GM12892 (cell line): ENCODE results near the gene BRCA1.
"Not testable (repeated sequence)": the region's sequence is repeated elsewhere in the genome, so short reads cannot be mapped to it uniquely, and the experiment has no call there.

ENCODE experiments used
- DNase-seq: peaks from one replicate; pipeline ENCODE4 v3.0.0; 2011; ENCODE audit not compliant: insufficient read length
- FAIRE-seq: peaks from 2 replicates; lab custom pipeline; 2011; peaks lifted over from hg19 to GRCh38; lab: Jason Lieb, UNC
- POLR2A ChIP-seq: IDR thresholded peaks from 2 replicates; pipeline ENCODE4 v1.6.1; 2011; ENCODE audit warnings: low read depth, low read length, control low read depth
- POLR2AphosphoS5 ChIP-seq: IDR thresholded peaks from 2 replicates; pipeline ENCODE4 v1.6.1; 2011; ENCODE audit warnings: low read depth, low read length, control low read depth
- TAF1 ChIP-seq: IDR thresholded peaks from 2 replicates; pipeline ENCODE4 v1.6.1; 2011; ENCODE audit warnings: low read depth, mild to moderate bottlenecking, control low read depth, low read length, borderline replicate concordance

Gene BRCA1

GRCh38 chr17:43085474-43085873 lies 39.7 kb downstream of the BRCA1 start:
- DNase-seq (no peak), FAIRE-seq (no peak)
- TF ChIP-seq POLR2AphosphoS5, result no peak
- TF ChIP-seq TAF1, result no peak
- TF ChIP-seq POLR2A, result no peak

GRCh38 chr17:43079641-43080302 lies 45.4 kb downstream of the BRCA1 start:
- TF ChIP-seq TAF1, result no peak
- TF ChIP-seq POLR2AphosphoS5, result no peak
- no peak for TF ChIP-seq POLR2A
- FAIRE-seq (no peak), DNase-seq (no peak)

GRCh38 chr17:43074869-43075268 lies 50.3 kb downstream of the BRCA1 start:
- FAIRE-seq, result no peak
- TF ChIP-seq TAF1 (no peak), POLR2A (no peak)
- no peak for DNase-seq

- no peak for FAIRE-seq
- DNase-seq, result no peak
- no peak for TF ChIP-seq TAF1
- no peak for TF ChIP-seq POLR2A
- no peak for TF ChIP-seq POLR2AphosphoS5
These were observed 54.3 kb downstream of the BRCA1 start for GRCh38 chr17:43070872-43071271.

GRCh38 chr17:43070257-43070656 lies 54.9 kb downstream of the BRCA1 start:
- DNase-seq, result no peak
- no peak for TF ChIP-seq POLR2A
- FAIRE-seq, result no peak

GRCh38 chr17:43069368-43069898 lies 55.7 kb downstream of the BRCA1 start:
- DNase-seq, result no peak
- no peak for FAIRE-seq
- TF ChIP-seq POLR2AphosphoS5 (no peak), TAF1 (no peak), POLR2A (no peak)

- FAIRE-seq (no peak), DNase-seq (no peak)
- TF ChIP-seq POLR2A, result no peak
- no peak for TF ChIP-seq POLR2AphosphoS5
- no peak for TF ChIP-seq TAF1
These were observed 56.4 kb downstream of the BRCA1 start for GRCh38 chr17:43068570-43069367.

- no peak for FAIRE-seq
- TF ChIP-seq POLR2AphosphoS5 (no peak), TAF1 (no peak), POLR2A (no peak)
- DNase-seq, result no peak
These were observed 62.1 kb downstream of the BRCA1 start for GRCh38 chr17:43062984-43063638.

GRCh38 chr17:43056051-43056450 lies 69.1 kb downstream of the BRCA1 start:
- FAIRE-seq (no peak), DNase-seq (no peak)
- no peak for TF ChIP-seq POLR2A
- TF ChIP-seq POLR2AphosphoS5, result no peak
- no peak for TF ChIP-seq TAF1

- FAIRE-seq, DNase-seq: not testable (repeated sequence)
These were observed 72.2 kb downstream of the BRCA1 start for GRCh38 chr17:43053008-43053407.

GRCh38 chr17:43051969-43052368 lies 73.2 kb downstream of the BRCA1 start:
- TF ChIP-seq TAF1 (no peak), POLR2A (no peak), POLR2AphosphoS5 (no peak)
- FAIRE-seq (no peak), DNase-seq (no peak)

GRCh38 chr17:43044024-43044423 lies 81.1 kb downstream of the BRCA1 start:
- TF ChIP-seq TAF1, result no peak
- TF ChIP-seq POLR2AphosphoS5, result no peak
- TF ChIP-seq POLR2A, result no peak
- DNase-seq (no peak), FAIRE-seq (no peak)
